ENCODE data around the gene CD3E.
"Not testable (repeated sequence)": the region's sequence is repeated elsewhere in the genome, so short reads cannot be mapped to it uniquely, and the experiment has no call there.

Gene CD3E

DNA sequence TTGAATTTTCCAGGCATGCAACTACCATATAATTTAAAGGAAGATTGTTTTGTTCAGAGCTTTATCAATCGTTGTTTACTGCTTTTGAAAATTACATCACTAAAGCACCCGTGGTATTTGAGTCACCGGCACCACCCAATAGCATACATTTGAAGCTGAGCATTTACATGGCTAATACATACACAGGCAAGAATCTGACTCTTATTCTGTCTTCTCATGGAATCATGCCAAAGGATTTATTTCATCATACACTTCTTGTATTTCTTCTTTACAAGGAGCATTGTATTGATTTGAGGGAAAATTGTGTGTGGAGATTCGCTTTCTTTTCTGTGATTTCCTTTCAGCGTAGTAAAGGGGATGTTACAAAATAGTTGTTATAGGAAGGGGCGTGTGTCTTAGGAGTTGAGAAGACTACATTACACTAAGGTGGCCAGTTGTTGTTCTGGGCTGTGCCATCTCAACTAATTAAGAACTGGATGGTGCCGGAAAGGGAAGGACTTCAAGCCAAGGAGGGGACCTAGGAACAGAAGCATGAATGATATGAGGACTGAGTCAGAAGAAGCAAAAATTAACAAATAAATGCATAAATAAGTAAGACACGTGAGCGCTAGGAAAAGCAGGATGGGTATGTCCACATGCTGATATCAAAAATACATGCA, 12.9 kb upstream of the CD3E start:
- no peak for DNase-seq

DNA sequence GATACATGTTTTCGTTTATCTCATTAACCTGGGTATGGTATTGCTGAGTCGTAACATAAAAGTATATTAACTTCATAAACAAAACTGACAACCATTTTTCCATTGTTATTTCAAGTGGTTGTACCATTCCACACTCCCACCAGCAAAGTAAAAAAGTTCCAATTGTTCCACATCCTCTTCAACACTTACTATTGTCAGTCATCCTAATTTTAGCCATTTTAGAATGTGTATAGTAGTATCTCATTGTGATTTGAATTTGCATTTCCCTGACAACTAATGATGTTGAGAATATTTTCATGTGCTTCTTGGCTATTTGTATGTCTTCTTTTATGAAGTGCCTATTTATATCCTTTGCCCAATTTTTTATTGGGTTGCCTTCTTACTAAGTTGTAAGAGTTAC, 10.5 kb upstream of the CD3E start:
- no peak for DNase-seq

DNA sequence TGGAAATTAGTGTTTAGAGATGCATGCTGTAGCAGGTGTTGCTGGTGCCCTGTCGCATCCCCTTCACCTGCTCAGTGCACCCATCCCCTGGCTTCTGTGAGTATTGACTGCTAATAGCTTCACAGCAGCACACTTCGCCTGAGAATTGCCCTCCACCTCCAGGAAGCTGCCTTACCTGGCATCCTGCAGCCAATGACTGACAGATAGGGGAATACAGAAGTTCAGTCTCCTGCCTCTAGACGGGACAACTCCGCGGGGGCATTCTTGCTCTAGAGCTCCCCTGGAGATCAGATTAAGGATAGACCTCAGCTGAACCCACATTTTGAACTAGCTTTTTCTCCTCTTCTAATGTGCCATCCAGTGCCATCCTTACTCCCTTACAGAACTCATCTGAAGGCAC, 9.3 kb upstream of the CD3E start:
- DNase-seq: no peak

DNA sequence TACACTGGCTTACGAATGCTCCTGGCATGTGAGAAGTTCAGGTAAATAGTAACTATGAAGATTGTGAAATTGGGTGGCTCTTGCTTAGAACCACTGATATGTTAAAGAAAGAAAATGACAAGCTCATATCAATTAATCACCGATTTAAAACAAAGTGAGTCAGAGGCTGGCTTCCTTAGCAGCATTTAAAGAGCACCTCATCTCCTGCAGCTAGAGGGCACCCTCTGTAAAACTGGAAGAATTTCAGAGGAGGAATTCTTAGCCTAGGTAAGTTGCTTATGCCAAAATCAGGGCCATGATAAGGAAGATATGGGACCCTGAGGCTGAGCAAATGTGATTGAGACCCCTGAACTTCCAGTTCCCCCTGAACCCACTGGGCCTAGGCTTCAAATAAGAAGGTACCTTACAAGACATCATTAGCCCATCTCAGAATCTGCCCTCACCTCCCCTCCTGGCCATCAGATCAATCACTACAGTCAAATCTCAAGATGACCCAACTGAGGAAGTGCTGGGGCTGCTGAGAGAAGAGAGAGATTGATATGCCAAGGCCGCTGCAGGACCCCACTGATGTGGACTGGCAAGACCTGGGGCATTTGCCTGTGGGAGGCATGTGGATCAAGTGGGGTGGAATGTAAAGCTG, 8.6 kb upstream of the CD3E start:
- DNase-seq: no peak

DNA sequence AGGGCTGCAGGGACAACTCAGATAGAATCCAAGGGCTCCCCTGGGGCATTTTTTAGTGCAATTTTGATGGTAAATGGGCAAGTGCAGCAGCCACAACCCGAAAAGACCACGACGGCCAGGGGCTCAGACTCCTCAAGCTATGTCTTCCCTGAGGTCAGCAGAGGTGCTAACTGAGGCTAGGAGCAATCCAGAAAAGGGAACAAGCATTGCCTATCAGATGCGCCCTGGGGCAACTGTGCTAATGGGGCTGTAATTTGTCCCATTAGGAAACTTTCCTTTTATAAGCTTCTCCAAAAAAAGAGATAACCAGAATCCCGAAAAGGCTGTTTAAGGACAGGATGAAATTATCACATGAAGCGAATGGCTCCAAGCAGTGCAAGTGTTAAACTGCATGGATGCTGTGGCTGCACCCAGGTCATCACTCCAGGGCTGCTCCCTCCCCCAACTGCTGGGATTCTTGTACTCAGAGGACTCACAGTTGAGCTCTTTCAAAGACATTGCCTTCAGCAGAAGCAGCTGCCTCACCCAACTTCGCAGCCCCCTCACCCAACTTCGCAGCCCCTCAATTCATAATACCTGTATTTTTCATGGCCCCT, 2.8 kb upstream of the CD3E start:
- DNase-seq: no peak

DNA sequence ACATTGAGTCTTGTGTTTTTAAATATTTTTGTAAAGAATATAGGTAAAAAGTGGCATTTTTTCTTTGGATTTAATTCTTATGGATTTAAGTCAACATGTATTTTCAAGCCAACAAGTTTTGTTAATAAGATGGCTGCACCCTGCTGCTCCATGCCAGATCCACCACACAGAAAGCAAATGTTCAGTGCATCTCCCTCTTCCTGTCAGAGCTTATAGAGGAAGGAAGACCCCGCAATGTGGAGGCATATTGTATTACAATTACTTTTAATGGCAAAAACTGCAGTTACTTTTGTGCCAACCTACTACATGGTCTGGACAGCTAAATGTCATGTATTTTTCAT, 333 bp upstream of the CD3E start:
- DNase-seq: no peak

DNA sequence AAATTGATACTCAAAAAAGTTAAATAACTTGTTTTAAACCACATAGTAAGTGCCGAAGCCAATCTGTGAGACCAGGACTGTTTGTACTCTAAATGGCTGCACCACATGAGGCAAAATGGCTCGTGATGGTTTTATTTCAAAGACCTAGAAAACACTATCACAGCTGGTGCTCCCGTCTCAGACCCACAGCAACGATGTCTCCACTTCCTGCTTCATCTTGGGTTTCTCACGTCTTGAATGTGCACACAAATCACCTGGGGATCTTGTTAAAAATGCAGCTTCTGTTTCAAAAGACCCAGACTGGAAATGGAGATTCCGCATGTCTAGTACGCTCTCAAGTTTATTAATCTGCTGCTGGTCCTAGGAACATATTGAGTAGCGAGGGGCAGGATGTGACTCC, 1.2 kb downstream of the CD3E start:
- no peak for DNase-seq

DNA sequence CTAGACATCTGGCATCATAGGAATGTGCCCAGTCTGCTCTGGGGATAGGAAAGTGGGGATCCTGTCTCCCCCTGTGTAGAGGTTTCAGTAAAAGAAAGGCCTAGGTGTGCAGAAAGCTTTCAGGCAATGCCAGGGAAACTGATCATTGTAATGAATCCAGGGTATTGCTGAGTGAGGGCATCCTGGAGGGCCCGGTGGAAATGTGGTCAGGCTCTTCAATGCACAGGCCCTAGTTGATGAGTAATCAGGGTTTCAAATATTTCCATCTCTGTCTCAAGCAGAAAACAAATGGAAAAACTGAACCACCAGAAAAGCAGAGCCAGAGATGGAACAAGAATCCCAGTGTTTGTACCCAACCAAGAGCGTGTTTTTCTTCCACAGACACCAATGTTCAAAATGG, 2.0 kb downstream of the CD3E start:
- DNase-seq: no peak

DNA sequence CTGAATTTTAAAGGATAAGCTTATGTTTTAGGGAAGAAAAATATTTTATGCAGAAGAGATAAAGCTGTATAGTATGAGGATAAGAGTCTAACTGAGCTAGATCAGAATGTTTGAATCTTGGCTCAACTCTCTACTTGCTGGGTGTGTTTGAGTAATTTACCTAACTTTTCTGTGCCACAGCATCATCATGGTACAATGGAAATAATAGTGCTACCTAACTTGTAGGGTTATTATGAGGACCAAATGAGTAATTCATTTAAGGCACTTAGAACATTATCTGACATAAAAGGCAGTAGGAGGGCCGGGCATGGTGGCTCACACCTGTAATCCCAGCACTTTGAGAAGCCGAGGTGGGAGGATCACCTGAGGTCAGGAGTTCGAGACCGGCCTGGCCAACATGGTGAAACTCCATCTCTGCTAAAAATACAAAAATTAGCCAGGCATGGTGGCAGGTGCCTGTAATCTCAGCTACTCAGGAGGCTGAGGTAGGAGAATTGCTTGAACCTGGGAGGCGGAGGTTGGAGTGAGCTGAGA, 4.5 kb downstream of the CD3E start:
- DNase-seq: not testable (repeated sequence)

DNA sequence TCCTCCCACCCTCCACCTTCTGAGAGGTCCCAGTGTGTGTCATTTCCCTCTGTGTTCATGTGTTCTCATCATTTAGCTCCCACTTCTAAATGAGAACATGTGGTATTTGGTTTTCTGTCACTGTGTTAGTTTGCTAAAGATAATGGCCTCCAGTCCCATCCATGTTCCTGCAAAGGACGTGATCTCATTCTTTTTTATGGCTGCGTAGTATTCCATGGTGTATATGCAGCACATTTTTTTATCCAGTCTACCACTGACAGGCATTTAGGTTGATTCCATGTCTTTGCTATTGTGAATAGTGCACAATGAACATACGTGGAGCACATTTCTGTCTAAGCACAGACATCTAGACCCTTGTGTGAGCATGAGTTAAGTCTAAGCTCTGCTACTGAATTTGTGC, 5.7 kb downstream of the CD3E start:
- DNase-seq: no peak

DNA sequence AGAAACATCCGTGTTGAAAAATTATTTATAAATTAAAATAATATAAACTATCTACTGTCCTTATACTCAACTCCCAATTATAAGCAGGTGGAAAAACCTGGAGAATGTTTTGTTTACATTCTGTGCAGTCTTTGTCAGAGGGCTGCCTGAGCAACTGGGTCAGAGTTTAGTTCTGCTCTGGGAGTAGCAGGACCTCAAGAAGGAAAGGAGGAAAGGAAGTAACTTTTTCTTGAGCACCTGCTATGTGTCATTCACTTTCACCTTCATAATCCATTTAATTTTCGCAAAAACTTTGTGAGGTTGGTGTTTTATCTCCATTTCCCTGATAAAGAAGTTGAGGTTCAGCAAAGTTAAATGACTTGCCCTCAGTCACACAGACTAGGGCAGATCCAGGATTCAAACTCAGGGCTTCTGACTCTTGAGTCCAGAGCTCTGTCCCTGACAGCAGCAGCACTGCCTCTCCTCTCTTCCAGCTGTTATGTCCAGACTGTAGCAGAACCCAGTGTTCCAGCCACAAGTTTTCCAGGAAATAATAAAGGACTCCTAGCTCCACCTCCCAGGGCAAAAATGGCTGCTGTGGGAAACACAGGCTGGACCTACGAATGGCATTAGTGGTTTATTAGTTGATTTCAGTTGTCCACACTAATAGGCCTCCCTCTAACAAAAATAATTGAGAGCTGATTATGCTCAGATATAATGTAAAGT, 6.4 kb downstream of the CD3E start:
- DNase-seq: no peak

DNA sequence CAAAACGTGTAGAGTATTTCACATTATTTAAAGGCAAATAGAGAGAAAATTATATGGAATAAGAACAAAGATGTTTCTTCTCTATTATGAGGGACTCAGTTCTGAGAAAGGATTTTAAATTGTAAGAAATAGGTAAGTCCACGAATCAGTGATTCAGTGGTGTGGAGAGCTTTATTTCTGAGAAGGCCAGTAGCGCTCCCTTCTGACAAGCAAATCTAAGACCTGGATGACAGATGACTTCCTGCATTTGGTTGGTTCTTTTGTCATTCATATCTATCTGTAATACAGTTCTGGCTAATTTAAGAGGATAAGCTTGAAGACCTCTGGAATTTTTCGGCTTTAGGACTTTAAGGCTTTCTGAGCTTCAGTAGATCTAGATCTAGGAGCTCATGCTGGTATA, 7.0 kb downstream of the CD3E start:
- no peak for DNase-seq

DNA sequence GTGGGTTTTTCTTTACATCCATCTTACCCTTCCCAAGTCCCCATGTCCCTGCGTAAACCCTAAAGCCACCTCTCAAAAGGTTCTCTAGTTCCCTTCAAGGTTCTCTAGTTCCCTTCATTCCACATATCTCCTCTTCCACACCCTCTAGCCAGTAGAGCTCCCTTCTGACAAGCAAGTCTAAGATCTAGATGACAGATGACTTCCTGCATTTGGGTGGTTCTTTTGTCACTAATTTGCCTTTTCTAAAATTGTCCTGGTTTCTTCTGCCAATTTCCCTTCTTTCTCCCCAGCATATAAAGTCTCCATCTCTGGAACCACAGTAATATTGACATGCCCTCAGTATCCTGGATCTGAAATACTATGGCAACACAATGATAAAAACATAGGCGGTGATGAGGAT, 7.8 kb downstream of the CD3E start:
- DNase-seq: no peak

DNA sequence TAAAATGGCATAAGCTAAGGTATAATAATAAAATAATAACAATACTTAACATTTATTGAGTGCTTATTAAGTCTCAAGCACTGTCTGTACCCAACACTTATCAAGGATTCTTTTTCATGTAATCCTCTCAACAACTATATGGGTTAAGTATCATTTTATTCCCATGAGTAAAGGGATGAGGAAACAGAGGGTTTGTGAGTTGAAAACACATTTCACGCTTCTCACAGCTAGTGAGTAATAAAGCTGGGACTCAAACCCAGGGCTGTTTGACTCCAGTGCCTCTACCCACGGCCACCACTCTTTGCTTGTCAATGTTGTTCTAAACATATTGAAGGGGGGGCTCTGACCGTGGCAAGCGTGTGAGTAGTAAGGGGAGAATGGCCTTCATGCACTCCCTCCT, 8.7 kb downstream of the CD3E start:
- no peak for DNase-seq

DNA sequence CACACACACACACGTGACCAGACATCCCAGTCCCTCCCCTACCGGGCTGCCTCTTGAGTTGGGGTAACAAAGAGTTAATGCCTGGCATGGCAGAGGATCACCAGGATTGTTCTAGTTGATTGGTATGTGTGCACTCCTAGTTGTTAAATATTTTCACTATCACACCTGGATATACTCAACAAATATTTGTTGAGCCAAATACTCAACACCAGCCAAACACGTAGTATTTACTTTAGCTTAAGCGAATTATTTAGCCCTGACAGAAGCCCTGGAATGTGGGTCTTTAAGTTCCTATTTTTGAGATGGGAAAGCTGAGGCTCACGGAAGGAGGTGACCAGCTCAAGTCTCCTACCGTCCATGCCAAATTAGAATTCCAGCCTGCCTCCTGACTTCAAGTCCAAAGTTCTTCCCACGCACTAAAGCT, 10.5 kb downstream of the CD3E start:
- DNase-seq: no peak

DNA sequence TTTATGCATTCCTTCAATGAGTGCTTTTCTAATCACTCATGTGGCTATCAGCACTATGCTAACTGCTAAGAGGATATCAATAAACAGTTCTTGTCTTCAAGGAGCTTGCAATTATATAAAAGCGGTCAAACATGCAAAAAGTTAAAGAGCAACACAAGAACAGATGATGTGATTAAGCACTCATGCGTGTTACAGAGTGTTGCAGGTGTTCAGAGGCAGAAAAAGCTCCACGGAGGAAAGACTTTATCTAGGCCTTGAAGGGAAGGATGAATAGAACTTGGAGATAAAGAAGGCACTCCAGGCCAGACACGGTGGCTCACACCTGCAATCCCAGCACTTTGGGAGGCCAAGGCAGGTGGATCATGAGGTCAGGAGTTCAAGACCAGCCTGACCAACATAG, 13.6 kb downstream of the CD3E start:
- no peak for DNase-seq

DNA sequence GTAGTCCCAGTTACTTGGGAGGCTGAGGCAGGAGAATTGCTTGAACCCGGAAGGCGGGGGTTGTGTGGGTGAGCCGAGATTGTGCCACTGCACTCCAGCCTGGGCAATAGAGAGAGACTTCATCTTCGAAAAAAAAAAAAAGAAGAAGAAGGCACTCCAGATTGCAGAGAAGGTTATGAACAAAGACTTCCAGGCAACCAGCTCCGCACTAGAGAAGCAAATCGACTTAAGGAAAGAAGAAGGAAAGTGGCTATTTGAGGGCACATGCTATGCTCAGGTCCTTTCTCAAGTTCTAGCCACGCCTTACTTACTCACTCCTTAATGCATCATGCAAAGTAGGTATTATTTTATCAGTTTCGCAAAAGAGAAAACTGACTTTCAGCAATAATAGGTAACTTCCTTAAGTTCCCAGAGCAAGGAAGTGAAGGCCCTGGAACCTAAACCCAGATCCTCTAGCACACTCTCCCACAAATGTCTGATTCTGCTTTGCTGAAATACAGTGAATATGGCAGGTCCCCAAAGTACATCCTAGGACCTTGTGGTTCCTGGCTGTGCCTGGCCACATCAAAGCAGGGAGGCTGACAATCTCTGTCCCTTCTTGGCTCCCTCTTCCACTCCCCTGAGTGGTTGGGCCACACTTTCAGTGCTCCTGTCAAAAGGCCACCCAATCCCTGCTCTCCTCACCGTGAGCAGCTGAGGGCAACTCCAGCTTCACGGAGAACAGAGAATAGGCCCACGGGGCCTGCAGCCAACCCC, 14.2 kb downstream of the CD3E start:
- no peak for DNase-seq

DNA sequence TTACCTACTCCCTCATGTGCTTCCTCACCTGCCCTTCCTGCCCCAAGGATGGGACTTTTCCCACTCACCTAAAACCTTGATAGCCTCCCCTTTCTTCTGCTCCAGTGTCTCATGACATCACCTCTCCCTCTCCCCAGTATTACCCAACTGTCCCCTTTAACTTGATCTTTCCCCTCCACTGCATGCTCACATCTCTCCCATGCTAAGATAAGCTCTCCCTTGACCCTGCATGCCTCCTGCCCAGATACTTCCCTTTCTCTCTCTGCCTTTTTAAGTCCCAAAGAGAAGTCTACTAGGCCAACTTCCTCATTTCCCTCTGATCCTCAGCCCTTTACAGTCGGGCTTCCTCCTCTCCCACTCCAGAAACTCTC, 14.8 kb downstream of the CD3E start:
- DNase-seq: no peak

DNA sequence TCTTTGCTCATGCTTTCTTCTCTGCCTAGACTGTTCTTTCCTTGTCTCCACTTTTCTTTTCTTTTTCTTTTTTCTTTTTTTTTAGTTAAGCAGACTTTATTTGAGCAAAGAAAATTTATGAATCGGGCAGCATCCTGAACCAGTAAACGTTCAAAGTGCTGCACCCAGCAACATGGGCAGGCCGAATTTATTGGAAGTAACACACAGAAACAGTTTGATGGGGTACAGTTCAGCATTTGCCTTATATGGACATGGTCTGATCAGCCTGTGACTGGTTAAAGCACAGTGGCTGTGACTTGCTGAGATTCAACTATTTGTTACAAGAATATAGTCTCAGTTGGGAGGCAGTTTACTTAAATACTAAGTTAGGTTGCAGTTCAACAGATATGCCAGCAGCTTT, 16.0 kb downstream of the CD3E start:
- DNase-seq: no peak

DNA sequence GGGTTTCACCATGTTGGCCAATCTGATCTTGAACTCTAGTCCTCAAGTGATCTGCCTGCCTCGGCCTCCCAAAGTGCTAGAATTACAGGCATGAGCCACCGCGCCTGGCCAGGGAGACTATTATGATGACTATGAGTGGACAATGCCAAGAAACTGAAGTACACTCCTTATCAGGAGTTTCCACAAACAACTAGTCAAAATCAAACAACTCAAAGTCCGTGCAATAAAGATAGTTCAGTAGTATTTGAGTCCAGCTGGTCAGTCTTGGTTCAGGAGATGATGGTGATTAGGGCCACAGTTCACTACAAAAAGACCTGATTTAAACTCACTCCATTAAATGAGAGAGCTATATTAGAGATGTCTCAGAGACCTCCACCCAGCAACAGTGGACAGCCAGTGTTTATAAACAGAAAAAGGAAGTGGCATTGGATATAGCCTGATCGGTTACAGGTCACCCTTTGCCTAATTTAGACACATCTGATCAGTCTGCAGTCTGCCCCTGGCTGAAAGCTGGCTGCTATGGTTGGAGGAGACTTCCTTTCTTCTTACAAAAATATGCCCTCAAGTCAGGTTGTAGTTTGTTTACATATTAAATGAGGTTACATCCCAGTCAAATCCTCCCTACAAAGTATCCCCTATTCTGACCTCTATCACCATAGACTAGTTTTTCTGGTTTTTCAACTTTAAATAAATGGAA, 17.0 kb downstream of the CD3E start:
- no peak for DNase-seq

DNA sequence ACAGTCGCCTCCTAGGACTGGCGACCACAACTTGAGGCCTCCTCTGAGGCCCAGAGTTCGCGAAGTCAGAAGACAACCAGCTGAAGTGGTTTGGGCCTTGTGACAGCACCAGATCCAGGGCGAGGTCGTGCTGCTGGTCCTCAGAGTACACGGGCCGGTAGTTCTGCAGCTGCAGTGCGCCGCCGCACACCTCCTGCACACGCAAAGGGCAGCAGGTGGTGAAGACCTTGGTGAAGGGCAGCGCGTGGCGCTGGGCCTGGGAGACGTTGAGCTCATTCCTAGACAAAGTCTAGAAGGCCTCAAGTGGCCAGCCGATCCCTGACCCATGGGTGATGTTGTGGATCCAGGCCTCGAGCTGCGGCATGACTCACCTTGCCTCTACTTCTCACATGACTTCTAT, 18.2 kb downstream of the CD3E start:
- DNase-seq: no peak

DNA sequence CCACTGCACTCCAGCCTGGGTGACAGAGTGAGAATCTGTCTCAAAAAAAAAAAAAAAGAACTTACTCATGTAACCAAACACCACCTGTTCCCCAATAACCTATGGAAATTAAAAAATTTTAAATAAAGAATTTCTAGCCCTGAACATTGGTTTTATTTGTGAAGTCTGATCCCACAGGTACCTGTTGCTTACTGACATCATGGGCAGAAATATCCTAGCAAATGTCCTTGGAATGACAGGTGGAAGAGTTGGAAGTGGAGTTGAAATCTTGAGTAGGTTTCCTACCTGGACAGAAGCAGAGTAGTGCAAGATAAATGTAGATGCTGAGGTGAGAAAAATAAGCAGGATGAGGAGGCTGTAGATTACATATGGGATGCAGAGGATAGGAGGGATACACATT, 20.8 kb downstream of the CD3E start:
- no peak for DNase-seq

DNA sequence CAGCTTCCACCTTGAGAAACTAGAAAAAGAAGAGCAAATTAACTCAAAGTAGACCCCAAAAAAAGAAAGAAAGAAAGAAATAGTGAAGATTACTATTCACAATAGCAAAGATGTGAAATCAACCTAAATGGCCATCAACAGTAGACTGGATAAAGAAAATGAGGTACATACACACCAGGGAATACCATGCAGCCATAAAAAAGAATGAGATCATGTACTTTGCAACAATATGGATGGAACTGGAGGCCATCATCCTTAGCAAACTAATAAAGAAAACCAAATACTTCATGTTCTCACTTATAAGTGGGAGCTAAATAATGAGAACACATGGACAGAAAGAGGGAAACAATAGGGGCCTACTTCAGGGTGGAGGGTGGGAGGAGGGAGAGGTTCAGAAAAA, 24.2 kb downstream of the CD3E start:
- DNase-seq: no peak

All from GOT3 (cell line).